IMR-90 (cell line): ENCODE data around the gene STX8. TPM values are rescaled to one million over a fixed set of nuclear protein-coding genes. Genes with fewer than 3 reads are reported as not detected.

Experiments
- ATAC-seq: fragments of 200-7000 bp; cut with Tn5 transposase; 2 replicates; pipeline ENCODE4 v1.9.1; 2020; ENCODE audit warnings: low read depth, mild to moderate bottlenecking, moderate library complexity
- BruUV-seq: library from RNA; stranded (reverse); fragments of 400-500 nt; replicated peaks from 2 replicates; lab custom pipeline; 2021; lab: Mats Ljungman, UMichigan
- CTCF ChIA-PET: fragments of 300-600 bp; formaldehyde crosslinking; extraction: SDS; loops from one replicate; lab custom pipeline; 2021; ENCODE audit warnings: antibody characterized with exemption; lab: Yijun Ruan, JAX
- POLR2A ChIA-PET: fragments of 300-600 bp; sonication (Branson Sonifier 250); formaldehyde crosslinking; loops from one replicate; lab custom pipeline; 2022; ENCODE audit warnings: antibody characterized with exemption; ENCODE audit not compliant: unreplicated experiment; lab: Charles Lee
- DNase-seq: peaks from one replicate; pipeline ENCODE4 v3.0.0; 2013
- H2AFZ ChIP-seq: replicated peaks from 2 replicates; pipeline ENCODE3; 2013; ENCODE audit warnings: low read length, mild to moderate bottlenecking; ENCODE audit not compliant: poor library complexity
- H2AK5ac ChIP-seq: 2 replicates; pipeline ENCODE4 v1.6.1; 2013; ENCODE audit warnings: low read depth, low read length, inconsistent platforms
- H2AK9ac ChIP-seq: replicated peaks from 2 replicates; pipeline ENCODE3; 2013; ENCODE audit warnings: mild to moderate bottlenecking, low read depth, low read length, moderate library complexity; ENCODE audit not compliant: poor library complexity
- H2BK120ac ChIP-seq: 2 replicates; pipeline ENCODE4 v1.6.1; 2013; ENCODE audit warnings: low read depth, low read length, inconsistent platforms
- H2BK15ac ChIP-seq: 3 replicates; pipeline ENCODE4 v1.6.1; 2013; ENCODE audit warnings: low read depth, low read length, inconsistent platforms
- H2BK20ac ChIP-seq: 2 replicates; pipeline ENCODE4 v1.6.1; 2013; ENCODE audit warnings: low read depth, mild to moderate bottlenecking, inconsistent platforms, low read length, moderate library complexity
- H2BK5ac ChIP-seq: 2 replicates; pipeline ENCODE4 v1.6.1; 2013; ENCODE audit warnings: mild to moderate bottlenecking, low read depth, low read length, inconsistent platforms; ENCODE audit not compliant: poor library complexity, severe bottlenecking
- H3K14ac ChIP-seq: replicated peaks from 2 replicates; pipeline ENCODE4 v1.6.1; 2013; ENCODE audit warnings: low read depth, low read length, inconsistent platforms
- H3K18ac ChIP-seq: 2 replicates; pipeline ENCODE4 v1.6.1; 2013; ENCODE audit warnings: low read depth, low read length, control low read depth
- H3K23ac ChIP-seq: 2 replicates; pipeline ENCODE4 v1.6.1; 2013; ENCODE audit warnings: low read depth, low read length, inconsistent platforms
- H3K27ac ChIP-seq: 2 replicates; pipeline ENCODE4 v1.5.1; 2013; ENCODE audit warnings: mild to moderate bottlenecking, control low read depth, low read length; ENCODE audit not compliant: insufficient read depth
- H3K27me3 ChIP-seq: 2 replicates; pipeline ENCODE4 v1.6.1; 2013; ENCODE audit warnings: low read length; ENCODE audit not compliant: control insufficient read depth, insufficient read depth
- H3K36me3 ChIP-seq: 2 replicates; pipeline ENCODE4 v1.6.1; 2013; ENCODE audit warnings: low read length, mixed read lengths; ENCODE audit not compliant: control insufficient read depth, insufficient read depth
- H3K4ac ChIP-seq: 2 replicates; pipeline ENCODE4 v1.6.1; 2013; ENCODE audit warnings: low read depth, low read length, inconsistent platforms
- H3K4me1 ChIP-seq: 2 replicates; pipeline ENCODE4 v1.6.1; 2013; ENCODE audit warnings: low read length, mixed read lengths; ENCODE audit not compliant: control insufficient read depth, insufficient read depth
- H3K4me2 ChIP-seq: 2 replicates; pipeline ENCODE4 v1.6.1; 2013; ENCODE audit warnings: low read depth, mild to moderate bottlenecking, control low read depth, low read length, moderate library complexity
- H3K4me3 ChIP-seq: 2 replicates; pipeline ENCODE4 v1.5.1; 2013; ENCODE audit warnings: low read depth, mild to moderate bottlenecking, control low read depth, low read length, moderate library complexity; ENCODE audit not compliant: insufficient read depth
- H3K56ac ChIP-seq: 2 replicates; pipeline ENCODE4 v1.6.1; 2013; ENCODE audit warnings: low read length, inconsistent platforms; ENCODE audit not compliant: insufficient read depth; ENCODE audit errors: extremely low read depth
- H3K79me1 ChIP-seq, 2 experiments: 2 replicates each; pipeline ENCODE4 v1.6.1; 2013; ENCODE audit warnings: low read length in 2 of 2, inconsistent platforms in 1 of 2, low read depth in 1 of 2
- H3K9ac ChIP-seq: 2 replicates; pipeline ENCODE4 v1.6.1; 2013; ENCODE audit warnings: low read depth, low read length, control low read depth
- H3K9me1 ChIP-seq: 2 replicates; pipeline ENCODE4 v1.6.1; 2013; ENCODE audit warnings: low read length, inconsistent platforms; ENCODE audit not compliant: insufficient read depth
- H3K9me3 ChIP-seq: 2 replicates; pipeline ENCODE4 v1.6.1; 2013; ENCODE audit warnings: low read length; ENCODE audit not compliant: control insufficient read depth, insufficient read depth
- H4K20me1 ChIP-seq: 2 replicates; pipeline ENCODE4 v1.6.1; 2013; ENCODE audit warnings: low read length, inconsistent platforms; ENCODE audit not compliant: insufficient read depth
- H4K5ac ChIP-seq: 2 replicates; pipeline ENCODE4 v1.6.1; 2013; ENCODE audit warnings: mild to moderate bottlenecking, low read depth, low read length, control low read depth
- H4K8ac ChIP-seq, 2 experiments: 2 replicates each; pipeline ENCODE4 v1.6.1; 2013; ENCODE audit warnings: low read depth in 2 of 2, low read length in 2 of 2, control low read depth in 1 of 2, inconsistent platforms in 1 of 2
- H4K91ac ChIP-seq: 2 replicates; pipeline ENCODE4 v1.6.1; 2013; ENCODE audit warnings: low read depth, low read length, inconsistent platforms; ENCODE audit not compliant: insufficient read depth
- BHLHE40 ChIP-seq: fragments of 150-350 bp; IDR thresholded peaks from 2 replicates; pipeline ENCODE4 v1.6.1; 2016; ENCODE audit warnings: mild to moderate bottlenecking, low read depth, low read length
- CEBPB ChIP-seq: IDR thresholded peaks from 2 replicates; pipeline ENCODE4 v1.6.1; 2012; ENCODE audit warnings: low read depth, low read length, improper control_type of control experiment
- CHD1 ChIP-seq: IDR thresholded peaks from 2 replicates; pipeline ENCODE4 v1.6.1; 2012; ENCODE audit warnings: low read depth, low read length, improper control_type of control experiment
- CTCF ChIP-seq: conservative IDR thresholded peaks from 2 replicates; pipeline ENCODE4 v1.5.1; 2012; ENCODE audit warnings: mild to moderate bottlenecking, low read depth, low read length, improper control_type of control experiment
- ELK1 ChIP-seq: fragments of 150-350 bp; IDR thresholded peaks from 2 replicates; pipeline ENCODE4 v1.6.1; 2016; ENCODE audit warnings: low read depth, mild to moderate bottlenecking, low read length, moderate library complexity, borderline replicate concordance
- FOS ChIP-seq: fragments of 150-350 bp; IDR thresholded peaks from 2 replicates; pipeline ENCODE4 v1.6.1; 2016; ENCODE audit warnings: low read depth, low read length
- MAFK ChIP-seq: IDR thresholded peaks from 2 replicates; pipeline ENCODE4 v1.6.1; 2012; ENCODE audit warnings: low read depth, low read length, improper control_type of control experiment
- MAZ ChIP-seq: IDR thresholded peaks from 2 replicates; pipeline ENCODE4 v1.6.1; 2012; ENCODE audit warnings: low read depth, mild to moderate bottlenecking, low read length, improper control_type of control experiment, moderate library complexity, borderline replicate concordance
- MXI1 ChIP-seq: IDR thresholded peaks from 2 replicates; pipeline ENCODE4 v1.6.1; 2012; ENCODE audit warnings: low read depth, mild to moderate bottlenecking, low read length, moderate library complexity, borderline replicate concordance
- NFE2L2 ChIP-seq: fragments of 150-350 bp; IDR thresholded peaks from 2 replicates; pipeline ENCODE4 v1.6.1; 2016; ENCODE audit warnings: low read depth, mild to moderate bottlenecking, low read length
- POLR2A ChIP-seq: IDR thresholded peaks from 2 replicates; pipeline ENCODE4 v1.6.1; 2012; ENCODE audit warnings: mild to moderate bottlenecking, low read depth, low read length
- RAD21 ChIP-seq: IDR thresholded peaks from 2 replicates; pipeline ENCODE4 v1.6.1; 2012; ENCODE audit warnings: low read length, improper control_type of control experiment
- RCOR1 ChIP-seq: IDR thresholded peaks from 2 replicates; pipeline ENCODE4 v1.6.1; 2012; ENCODE audit warnings: mild to moderate bottlenecking, low read length, improper control_type of control experiment; ENCODE audit not compliant: insufficient replicate concordance
- RFX5 ChIP-seq: IDR thresholded peaks from 2 replicates; pipeline ENCODE4 v1.8.0; 2012; ENCODE audit warnings: low read depth, mild to moderate bottlenecking, low read length, moderate library complexity
- SMC3 ChIP-seq: fragments of 150-350 bp; IDR thresholded peaks from 2 replicates; pipeline ENCODE4 v1.6.1; 2016; ENCODE audit warnings: low read depth, mild to moderate bottlenecking, antibody characterized with exemption, low read length, moderate library complexity
- USF2 ChIP-seq: fragments of 150-350 bp; IDR thresholded peaks from 2 replicates; pipeline ENCODE4 v1.6.1; 2017; ENCODE audit warnings: mild to moderate bottlenecking, antibody characterized with exemption, low read length, low read depth
- WGBS, 2 experiments: methylation state at CpG; one replicate each; pipeline versions ENCODE4 v1.1.5 to v1.1.7; 2013; ENCODE audit warnings: missing lambda C conversion rate in 2 of 2; ENCODE audit not compliant: insufficient read length in 1 of 2; ENCODE audit errors: extremely low coverage in 2 of 2; 5-methylcytosine and 5-hydroxymethylcytosine counted together
- dilution Hi-C: fragments of 300-500 bp; cut with HindIII; formaldehyde crosslinking; loops from one replicate; pipeline ENCODE4 v1.14.3; 2018; ENCODE audit warnings: low sequenced_read_pairs; ENCODE audit not compliant: unreplicated experiment
- in situ Hi-C: fragments of 300-500 bp; cut with MboI; formaldehyde crosslinking; loops from 3 replicates; pipeline ENCODE4 v1.14.3; 2019; ENCODE audit warnings: low sequenced_read_pairs, inconsistent platforms, mixed read lengths
- intact Hi-C: fragments of 100-400 bp; cut with micrococcal nuclease; formaldehyde crosslinking; loops from 2 replicates; pipeline ENCODE4 v1.10.0; 2022
- polyA plus RNA-seq, 3 experiments: library from polyadenylated mRNA; depleted of rRNA; stranded (reverse); fragments of >200 nt; gene quantifications; 2 replicates each; pipeline ENCODE4 v1.2.3, GENCODE V29; 2012; ENCODE audit warnings: low replicate concordance in 1 of 3
- total RNA-seq: library from RNA; depleted of rRNA; stranded (reverse); fragments of >200 nt; gene quantifications from 2 replicates; pipeline ENCODE4 v1.2.3, GENCODE V29; 2012

Gene STX8
- total and polyA plus RNA-seq, 2 of the 4 experiments (the other 2 are of a cell fraction): 26.5 to 47.0 TPM

- H3K27me3 ChIP-seq: no peaks in the 10 kb centered on the region
- CTCF ChIA-PET: no interaction called here
- no peak for DNase-seq
- H3K9ac ChIP-seq: no peak overlapping the region
- H3K4me1 ChIP-seq: no peaks in the 10 kb centered on the region
- H3K14ac ChIP-seq: no peak overlapping the region
- H3K56ac ChIP-seq: no peak overlapping the region
- H4K20me1 ChIP-seq: no peaks in the 10 kb centered on the region
- H3K9me1 ChIP-seq: no peaks in the 10 kb centered on the region
- in situ Hi-C loops: loop anchor here (10.0 kb wide), 1 partner anchor 58 kb away; no protein-coding TSS in a partner anchor
- dilution Hi-C loops: no loop called here
- no peak overlapping the region for H3K4ac ChIP-seq
- no peak for ATAC-seq
- no peak overlapping the region for H3K4me3 ChIP-seq
- intact Hi-C loops: no loop called here
- peaks cover 3% of the 10 kb centered on the region; the same call in 1 of the 2 replicates for H3K9me3 ChIP-seq
- no peaks in the 10 kb centered on the region for H3K79me1 ChIP-seq
- H3K4me2 ChIP-seq: no peak overlapping the region
- no peak overlapping the region for H3K23ac ChIP-seq
- no peak overlapping the region for H3K27ac ChIP-seq
- no peak overlapping the region for H2AK5ac ChIP-seq
- no peak overlapping the region for H2BK15ac ChIP-seq
- H2BK20ac ChIP-seq: no peak overlapping the region
- H3K18ac ChIP-seq: no peak overlapping the region
- no CpG with 5 or more reads among the region's 2 CpGs for WGBS, 2 experiments
- no peak overlapping the region for H2BK120ac ChIP-seq
- no peak overlapping the region for H2AFZ ChIP-seq
- H4K91ac ChIP-seq: no peak overlapping the region
- no peak overlapping the region for H2BK5ac ChIP-seq
- no TSS peak for BruUV-seq
- no peak overlapping the region for H2AK9ac ChIP-seq
- H3K36me3 ChIP-seq: no peaks in the 10 kb centered on the region
- no peak overlapping the region for H4K5ac ChIP-seq
- POLR2A ChIA-PET: interaction anchor here (0.6 kb wide), 1 partner anchor 37 kb away, joined by 8 read pairs; no protein-coding TSS in a partner anchor
- no peak overlapping the region for H4K8ac ChIP-seq
- TF ChIP-seq RCOR1 (no peak), RFX5 (no peak), ELK1 (no peak), POLR2A (no peak), CTCF (no peak), BHLHE40 (no peak), FOS (no peak), MAFK (no peak), RAD21 (no peak), SMC3 (no peak), MXI1 (no peak), MAZ (no peak), CHD1 (no peak), NFE2L2 (no peak), USF2 (no peak), CEBPB (no peak)
Observed at GRCh38 chr17:9336817-9337216, 238.8 kb downstream of the STX8 start.
